MM.1S (cell line): ENCODE results near the gene IQCK.

Source experiments
- DNase-seq: peaks from one replicate; pipeline ENCODE4 v3.0.0-alpha.2; 2015
- H2AFZ ChIP-seq: fragments of 300-600 bp; sonication (generic); 2 replicates; pipeline ENCODE4 v1.6.0; 2016; ENCODE audit warnings: antibody characterized with exemption, low read length
- H3F3A ChIP-seq: fragments of 300-600 bp; sonication (generic); 2 replicates; pipeline ENCODE4 v1.6.1; 2016; ENCODE audit warnings: mild to moderate bottlenecking, antibody characterized with exemption, low read length, moderate library complexity, mixed read lengths; ENCODE audit not compliant: insufficient read depth
- H3K27ac ChIP-seq: fragments of 300-600 bp; sonication (generic); 2 replicates; pipeline ENCODE4 v1.5.1; 2016; ENCODE audit warnings: mild to moderate bottlenecking, low read length
- H3K27me3 ChIP-seq: fragments of 300-600 bp; sonication (generic); replicated peaks from 2 replicates; pipeline ENCODE4 v1.6.0; 2016; ENCODE audit warnings: low read length; ENCODE audit not compliant: insufficient read depth
- H3K36me3 ChIP-seq: fragments of 300-600 bp; sonication (generic); replicated peaks from 2 replicates; pipeline ENCODE4 v1.6.1; 2016; ENCODE audit warnings: mild to moderate bottlenecking, low read length, mixed read lengths; ENCODE audit not compliant: insufficient read depth
- H3K4me1 ChIP-seq: fragments of 300-600 bp; sonication (generic); 2 replicates; pipeline ENCODE4 v1.6.1; 2016; ENCODE audit warnings: low read length, mixed read lengths
- H3K4me2 ChIP-seq: fragments of 300-600 bp; sonication (generic); 2 replicates; pipeline ENCODE4 v1.6.0; 2016; ENCODE audit warnings: low read depth, low read length
- H3K4me3 ChIP-seq: fragments of 300-600 bp; sonication (generic); 2 replicates; pipeline ENCODE4 v1.5.1; 2016; ENCODE audit warnings: low read length, mixed read lengths
- H3K79me2 ChIP-seq: fragments of 300-600 bp; sonication (generic); 2 replicates; pipeline ENCODE4 v1.6.1; 2016; ENCODE audit warnings: mixed run types, low read length, mixed read lengths
- H3K9ac ChIP-seq: fragments of 300-600 bp; sonication (generic); 2 replicates; pipeline ENCODE4 v1.6.1; 2016; ENCODE audit warnings: low read length, mixed read lengths
- H3K9me2 ChIP-seq: fragments of 300-600 bp; sonication (generic); replicated peaks from 2 replicates; pipeline ENCODE4 v1.6.1; 2016; ENCODE audit warnings: mild to moderate bottlenecking, low read length, mixed read lengths; ENCODE audit not compliant: insufficient read depth
- H3K9me3 ChIP-seq: fragments of 300-600 bp; sonication (generic); replicated peaks from 2 replicates; pipeline ENCODE4 v1.6.1; 2016; ENCODE audit warnings: mild to moderate bottlenecking, low read length, mixed read lengths; ENCODE audit not compliant: insufficient read depth
- H4K20me1 ChIP-seq: fragments of 300-600 bp; sonication (generic); 2 replicates; pipeline ENCODE4 v1.6.1; 2016; ENCODE audit warnings: mild to moderate bottlenecking, low read length, moderate library complexity, mixed read lengths; ENCODE audit not compliant: insufficient read depth
- CTCF ChIP-seq: fragments of 300-600 bp; sonication (generic); IDR thresholded peaks from 2 replicates; pipeline ENCODE4 v1.5.1; 2016; ENCODE audit warnings: antibody characterized with exemption, low read length, mixed read lengths
- EZH2 ChIP-seq: fragments of 300-600 bp; sonication (generic); optimal IDR thresholded peaks from 2 replicates; pipeline ENCODE3; 2017; ENCODE audit warnings: low read depth, mild to moderate bottlenecking, antibody characterized with exemption, low read length, mixed read lengths
- EZH2phosphoT487 ChIP-seq: fragments of 300-600 bp; sonication (generic); IDR thresholded peaks from 2 replicates; pipeline ENCODE4 v1.6.1; 2018; ENCODE audit warnings: antibody characterized with exemption, low read length

The IQCK gene

GRCh38 chr16:19755268-19755667 is 37.2 kb downstream of the IQCK start:
- H3K79me2 ChIP-seq: no peaks in the 10 kb centered on the region
- no peak for DNase-seq
- no peak overlapping the region for H3K27ac ChIP-seq
- no peaks in the 10 kb centered on the region for H3K9me2 ChIP-seq
- H3F3A ChIP-seq: no peaks in the 10 kb centered on the region
- no peaks in the 10 kb centered on the region for H3K27me3 ChIP-seq
- H3K4me2 ChIP-seq: no peak overlapping the region
- no peak overlapping the region for H3K9ac ChIP-seq
- H3K9me3 ChIP-seq: no peaks in the 10 kb centered on the region
- no peak overlapping the region for H3K4me3 ChIP-seq
- no peaks in the 10 kb centered on the region for H3K36me3 ChIP-seq
- H2AFZ ChIP-seq: no peak overlapping the region
- no peak for TF ChIP-seq EZH2
- TF ChIP-seq CTCF: no peak
- no peak for TF ChIP-seq EZH2phosphoT487
- H3K4me1 ChIP-seq: no peaks in the 10 kb centered on the region
- H4K20me1 ChIP-seq: no peaks in the 10 kb centered on the region

DNA sequence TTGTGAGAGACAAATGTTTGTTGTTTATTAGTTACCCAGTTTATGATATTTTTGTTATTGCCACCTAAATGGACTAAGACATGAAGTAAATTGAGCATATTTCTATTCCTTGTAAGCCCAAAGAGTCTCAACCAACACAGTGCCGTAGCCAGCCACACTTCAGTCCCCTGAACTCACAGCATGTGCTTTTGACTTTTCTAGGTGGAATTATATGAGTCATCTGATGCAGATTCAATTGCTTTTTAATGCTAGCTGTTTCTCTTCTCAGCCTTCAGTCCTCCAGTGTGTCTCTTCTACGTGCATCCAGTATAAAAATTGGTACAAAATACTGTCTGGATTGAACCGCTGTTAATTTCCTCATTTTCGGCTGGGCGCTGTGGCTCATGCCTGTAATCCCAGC is 39.0 kb downstream of the IQCK start:
- Histone ChIP-seq H2AFZ (no peak overlapping the region), H3K9me3 (no peaks in the 10 kb centered on the region), H3K36me3 (no peaks in the 10 kb centered on the region), H3K4me2 (no peak overlapping the region), H4K20me1 (no peaks in the 10 kb centered on the region), H3K27me3 (no peaks in the 10 kb centered on the region), H3K4me1 (no peaks in the 10 kb centered on the region), H3K27ac (no peak overlapping the region), H3K9me2 (no peaks in the 10 kb centered on the region), H3F3A (no peaks in the 10 kb centered on the region), H3K79me2 (no peaks in the 10 kb centered on the region), H3K9ac (no peak overlapping the region), H3K4me3 (no peak overlapping the region)
- TF ChIP-seq EZH2 (no peak), EZH2phosphoT487 (no peak), CTCF (no peak)
- DNase-seq: no peak

DNA sequence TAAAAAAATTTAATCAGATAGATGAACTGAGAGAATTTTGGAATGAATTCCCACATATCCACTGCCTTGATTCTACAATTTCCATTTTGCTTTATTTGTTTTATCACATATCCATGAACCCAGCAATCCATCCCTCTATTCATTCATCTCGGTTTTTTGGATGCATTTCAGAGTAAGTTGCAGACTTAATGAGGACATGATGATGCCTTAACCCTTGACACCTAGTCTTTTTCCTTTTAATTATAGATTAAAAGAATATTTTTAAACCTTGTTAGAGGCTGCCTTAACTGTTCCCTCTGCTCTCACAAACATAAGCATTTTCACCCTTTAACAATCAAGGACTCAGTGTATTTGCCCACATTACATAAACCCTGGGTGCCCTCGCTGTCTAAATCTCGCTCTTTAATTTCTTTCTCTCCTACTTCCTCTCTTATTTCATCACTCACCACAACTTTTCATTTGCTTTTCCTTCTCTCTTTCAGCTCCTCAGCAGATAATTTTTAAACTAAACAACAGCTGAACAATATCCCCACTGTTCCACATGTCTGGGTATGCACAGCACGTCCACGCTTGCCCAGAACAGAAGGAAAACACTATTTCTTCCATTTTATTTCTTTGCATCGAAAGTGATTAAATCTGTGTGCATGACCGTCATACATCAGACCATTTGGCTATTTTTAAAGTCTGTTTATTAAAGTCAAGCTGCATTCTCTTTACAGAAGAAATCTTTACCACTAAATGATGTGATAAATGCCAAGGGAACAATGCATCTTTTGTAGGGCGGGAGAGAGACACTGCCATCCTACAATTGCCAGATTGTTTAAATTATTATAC is 39.9 kb downstream of the IQCK start:
- H3K4me3 ChIP-seq: no peak overlapping the region

More for the DNA sequence above, 39.9 kb downstream of the IQCK start:
- no peaks in the 10 kb centered on the region for H3K4me1 ChIP-seq
- H3K4me2 ChIP-seq: no peak overlapping the region
- H3K27ac ChIP-seq: no peak overlapping the region
- no peaks in the 10 kb centered on the region for H3K79me2 ChIP-seq
- TF ChIP-seq CTCF: no peak
- TF ChIP-seq EZH2phosphoT487: no peak
- TF ChIP-seq EZH2: no peak
- H3F3A ChIP-seq: no peaks in the 10 kb centered on the region
- no peaks in the 10 kb centered on the region for H3K36me3 ChIP-seq
- H3K9ac ChIP-seq: no peak overlapping the region
- no peaks in the 10 kb centered on the region for H3K9me2 ChIP-seq
- no peak for DNase-seq
- no peaks in the 10 kb centered on the region for H4K20me1 ChIP-seq
- H3K9me3 ChIP-seq: no peaks in the 10 kb centered on the region
- H2AFZ ChIP-seq: no peak overlapping the region
- H3K27me3 ChIP-seq: no peaks in the 10 kb centered on the region
